Measurements from ENCODE around the gene FGF6.
"Not testable (repeated sequence)": the region's sequence is repeated elsewhere in the genome, so short reads cannot be mapped to it uniquely, and the experiment has no call there.

Gene FGF6

DNA sequence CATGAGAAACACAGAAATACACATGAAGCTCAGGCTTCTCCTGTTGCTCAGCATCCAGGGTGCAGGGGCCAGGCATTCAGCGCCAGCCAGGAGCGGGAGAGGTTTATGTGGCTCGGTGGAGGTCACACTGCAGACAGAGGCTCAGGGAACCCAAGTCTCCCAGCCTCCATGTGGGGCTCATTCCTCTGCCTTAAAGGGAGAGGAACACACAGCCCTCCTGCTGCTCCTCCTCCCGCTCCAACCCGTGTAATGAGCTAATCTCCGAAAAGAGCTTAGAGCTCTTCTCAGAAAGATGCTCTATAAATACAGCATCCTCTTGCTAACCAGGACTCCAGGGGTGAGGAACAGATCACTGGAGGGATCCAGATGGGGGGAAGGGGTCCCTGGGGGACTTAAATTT lies 28.2 kb downstream of the FGF6 start:
- DNase-seq = no peak

DNA sequence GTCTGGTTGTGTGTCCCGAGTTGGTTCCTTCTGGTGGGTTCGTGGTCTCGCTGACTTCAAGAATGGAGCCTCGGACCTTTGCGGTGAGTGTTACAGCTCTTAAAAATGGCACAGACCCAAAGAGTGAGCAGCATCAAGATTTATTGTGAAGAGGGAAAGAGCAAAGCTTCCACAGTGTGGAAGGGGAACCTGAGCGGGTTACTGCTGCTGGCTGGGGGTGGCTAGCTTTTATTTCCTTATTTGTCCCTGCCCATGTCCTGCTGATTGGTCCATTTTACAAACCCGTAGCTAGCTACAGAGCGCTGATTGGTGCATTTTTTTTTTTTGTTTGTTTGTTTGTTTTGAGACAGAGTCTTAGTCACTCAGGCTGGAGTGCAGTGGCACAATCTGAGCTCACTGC lies 29.3 kb downstream of the FGF6 start:
- no peak for DNase-seq

DNA sequence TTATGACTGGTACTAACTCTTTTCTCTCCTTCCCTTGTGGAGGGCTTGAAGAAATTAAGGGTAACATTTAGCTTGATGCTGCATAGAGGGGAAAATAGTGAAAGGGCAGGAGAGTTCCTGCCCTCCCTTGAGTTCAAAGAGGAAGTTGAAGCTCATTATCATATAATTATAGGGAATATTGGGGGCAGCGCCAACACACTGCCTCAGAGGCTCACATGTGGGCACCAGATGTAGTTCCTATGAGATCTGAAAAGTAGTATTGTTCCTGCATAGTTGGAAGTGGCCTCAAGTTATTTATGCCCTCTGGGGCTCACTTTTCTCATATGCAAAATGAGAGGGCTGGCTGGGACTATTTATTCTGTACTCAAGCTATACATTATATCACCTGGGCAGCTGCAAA lies 33.1 kb downstream of the FGF6 start:
- DNase-seq = no peak

- DNase-seq = no peak
Measured at GRCh38 chr12:4412056-4412455, 33.6 kb downstream of the FGF6 start.

- DNase-seq = no peak
Measured at GRCh38 chr12:4407136-4407535, 38.5 kb downstream of the FGF6 start.

DNA sequence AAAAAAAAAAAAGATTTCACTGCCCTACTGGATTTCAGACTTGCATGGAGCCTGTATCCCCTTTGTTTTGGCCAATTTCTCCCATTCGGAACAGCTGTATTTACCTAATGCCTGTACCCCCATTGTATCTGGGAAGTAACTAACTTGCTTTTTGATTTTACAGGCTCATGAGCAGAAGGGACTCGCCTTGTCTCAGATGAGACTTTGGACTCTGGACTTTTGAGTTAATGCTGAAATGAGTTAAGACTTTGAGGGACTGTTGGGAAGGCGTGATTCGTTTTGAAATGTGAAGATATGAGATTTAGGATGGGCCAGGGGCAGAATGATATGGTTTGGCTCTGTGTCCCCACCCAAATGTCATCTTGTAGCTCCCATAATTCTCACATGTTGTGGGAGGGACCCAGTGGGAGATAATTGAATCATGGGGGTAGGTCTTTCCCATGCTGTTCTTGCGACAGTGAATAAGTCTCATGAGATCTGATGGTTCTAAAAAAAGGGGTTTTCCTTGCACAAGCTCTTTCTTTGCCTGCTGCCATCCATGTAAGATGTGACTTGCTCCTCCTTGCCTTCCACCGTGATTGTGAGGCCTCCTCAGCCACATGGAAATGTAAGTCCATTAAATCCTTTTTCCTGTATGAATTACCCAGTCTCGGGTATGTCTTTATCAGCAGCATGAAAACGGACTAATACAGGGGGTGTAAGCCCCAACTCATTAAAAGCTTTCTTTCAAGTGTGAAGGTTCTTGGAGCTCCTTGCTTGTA lies 40.6 kb downstream of the FGF6 start:
- not testable (repeated sequence) for DNase-seq

GRCh38 chr12:4402996-4403395 lies 42.6 kb downstream of the FGF6 start:
- DNase-seq = peak; percentile 24

- no peak for DNase-seq
Measured at GRCh38 chr12:4401117-4401516, 44.5 kb downstream of the FGF6 start.

DNA sequence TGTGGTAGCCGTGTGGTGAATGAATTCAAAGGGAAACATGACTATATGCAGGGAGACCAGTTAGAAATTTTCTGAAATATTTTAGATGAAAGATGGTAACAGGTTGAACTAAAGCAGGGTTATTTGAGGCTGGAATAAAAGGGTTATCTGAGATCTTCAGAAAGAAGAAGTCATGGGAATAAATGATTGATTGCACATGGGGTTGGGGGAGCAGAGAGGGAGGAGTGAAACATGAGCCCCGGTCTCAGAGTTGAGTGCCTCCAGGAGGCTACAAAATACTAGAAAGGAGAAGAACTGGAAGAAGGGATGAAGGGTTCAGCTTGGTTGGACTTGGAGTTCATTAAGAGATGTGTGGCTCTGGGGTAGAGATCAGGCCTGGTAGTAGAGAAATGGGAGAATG lies 49.8 kb downstream of the FGF6 start:
- DNase-seq = no peak

DNA sequence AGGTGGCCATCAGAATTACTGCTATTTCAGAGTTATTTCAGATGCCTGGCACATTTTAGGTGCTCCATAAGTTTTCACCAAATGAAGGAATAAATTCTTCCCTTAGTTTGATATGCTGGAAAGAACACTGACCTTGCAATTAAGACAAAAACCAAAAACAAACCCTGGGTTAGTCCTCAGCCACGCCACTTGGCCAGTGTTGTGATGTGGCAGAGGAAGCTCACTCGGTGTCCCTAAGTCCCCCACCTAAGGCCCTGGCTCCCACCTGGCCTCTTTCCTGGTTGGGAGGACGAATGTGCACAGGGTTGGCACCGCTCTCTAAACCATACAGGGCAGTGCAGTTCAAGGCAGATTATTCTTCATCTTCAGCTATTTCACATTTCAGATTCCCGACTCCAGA lies 52.4 kb downstream of the FGF6 start:
- peak; percentile 16 for DNase-seq

GRCh38 chr12:4392223-4392742 lies 53.3 kb downstream of the FGF6 start:
- peak; percentile 54 for DNase-seq

GRCh38 chr12:4388662-4389061 lies 57.0 kb downstream of the FGF6 start:
- DNase-seq = peak; percentile 49

DNA sequence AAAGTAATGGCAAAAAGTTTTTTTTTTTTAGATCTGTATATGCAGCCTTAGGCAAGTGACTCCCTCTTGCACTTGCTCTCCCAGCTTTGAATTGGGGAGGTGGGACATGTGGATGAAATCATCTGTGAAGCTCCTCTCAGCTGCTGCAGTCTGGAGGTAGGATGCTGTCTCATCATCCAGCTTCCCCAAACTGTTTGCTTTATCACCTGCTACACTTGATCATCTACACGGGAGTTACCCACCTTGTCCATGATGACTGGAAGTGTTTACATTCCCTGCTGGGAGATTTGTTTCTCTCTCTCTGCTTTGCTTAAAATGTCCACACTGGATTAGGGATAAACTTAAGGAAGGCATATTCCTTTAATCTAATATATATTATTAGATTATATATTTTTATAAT lies 57.6 kb downstream of the FGF6 start:
- peak; percentile 11 for DNase-seq

- DNase-seq = peak; percentile 0
Measured at GRCh38 chr12:4387607-4388006, 58.0 kb downstream of the FGF6 start.

DNA sequence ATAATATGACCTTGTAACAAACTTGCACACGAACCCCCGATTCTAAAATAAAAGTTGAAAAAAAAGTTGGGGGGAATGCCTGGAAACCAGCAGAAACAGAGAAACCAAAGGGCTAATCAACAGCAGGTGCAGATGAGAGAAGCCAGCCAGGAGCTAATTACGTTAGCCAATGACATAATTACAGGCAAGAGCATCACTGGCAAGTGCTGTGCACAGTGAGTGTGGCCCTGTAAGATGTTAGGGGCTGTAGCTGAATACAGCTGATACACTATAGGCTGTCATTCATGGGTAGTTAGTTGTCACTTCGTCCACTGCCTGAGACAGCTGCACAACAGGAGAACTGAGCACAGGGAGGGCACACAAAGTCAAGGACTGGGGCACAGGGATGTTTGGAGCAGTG lies 58.8 kb downstream of the FGF6 start:
- DNase-seq = no peak

All from islet precursor cell (in vitro differentiated cells).